ENCODE measurements around the gene TOE1. TPM values are rescaled to one million over a fixed set of nuclear protein-coding genes. Genes with fewer than 3 reads are reported as not detected.

TOE1 gene
- total and polyA plus RNA-seq, 9 of the 15 experiments (the other 6 are each of a cell fraction or from before 2014, with no cell fraction given), result 32.1 to 85.7 (median 38.0) TPM

DNA sequence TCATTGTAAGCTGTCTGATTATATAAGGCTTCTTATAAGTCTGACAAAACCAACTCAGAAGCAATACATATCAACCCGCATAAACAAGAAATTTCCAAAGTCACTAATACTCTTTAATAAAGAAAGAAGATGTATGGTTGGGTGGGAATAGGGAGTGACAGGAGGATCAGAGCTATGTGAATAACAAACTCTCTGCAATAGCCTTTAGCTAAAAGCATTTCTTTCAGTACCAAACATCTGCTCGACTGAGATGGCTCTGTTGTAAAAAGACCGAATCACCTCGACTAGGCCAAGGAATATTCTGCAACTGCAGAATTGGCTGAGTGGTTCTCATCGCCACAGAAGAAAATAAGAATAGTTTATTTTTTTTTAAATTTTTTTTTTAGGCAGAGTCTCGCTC is 39.6 kb downstream of the TOE1 start:
- ATAC-seq (no peak), DNase-seq (ENCODE audit: extremely low read depth in 1 of 4, low spot score in 3 of 4) (no peak), FAIRE-seq (no peak)
- Histone ChIP-seq H3K4me2 (ENCODE audit: insufficient read depth, low read length) (no peak overlapping the region), H3K4me1 (replicated peaks in 1 of 2; ENCODE audit: control insufficient read depth in 2 of 2, insufficient read depth in 2 of 2, low read length in 2 of 2) (no peaks in the 10 kb centered on the region), H3K4me3 (no peak overlapping the region), H3K36me3 (ENCODE audit: control insufficient read depth, insufficient read depth, low read length) (no peaks in the 10 kb centered on the region), H3K9me1 (ENCODE audit: control insufficient read depth, insufficient read depth, low read length) (no peaks in the 10 kb centered on the region), H4K20me1 (replicated peaks; ENCODE audit: control insufficient read depth, insufficient read depth, low read length) (no peaks in the 10 kb centered on the region), H3K79me2 (ENCODE audit: control insufficient read depth, insufficient read depth, low read length) (no peaks in the 10 kb centered on the region), H3K9ac (ENCODE audit: insufficient read depth in 1 of 2, low read depth in 2 of 2, low read length in 2 of 2) (no peak overlapping the region), H3K27me3 (ENCODE audit: control insufficient read depth in 2 of 2, insufficient read depth in 2 of 2, low read length in 2 of 2) (no peaks in the 10 kb centered on the region; a peak in 1 of 5 replicates), H3K27ac (ENCODE audit: extremely low read depth, low read depth, low read length) (no peak overlapping the region), H3K9me3 (replicated peaks; ENCODE audit: control insufficient read depth, insufficient read depth, low read depth, low read length) (no peaks in the 10 kb centered on the region), H2AFZ (ENCODE audit: low read depth, low read length) (no peak overlapping the region)
- POLR2A ChIA-PET, result interaction anchor here (1.3 to 1.8 kb wide), 3 partner anchors 39 to 367 kb away, joined by 3 to 5 read pairs (median 5); partner anchors contain the start of genes MUTYH, PRDX1, TOE1 and UROD
- WGBS (ENCODE audit: insufficient coverage, low coverage, missing lambda C conversion rate), result 19% methylated on average over 6 of the region's 6 CpGs
- CTCF ChIA-PET (ENCODE audit: low intra/inter-chr PET ratio), result no interaction called here
- in situ Hi-C loops (cut with MboI) (no loop called here), intact Hi-C loops (cut with micrococcal nuclease) (no loop called here)
- no TSS peak for BruUV-seq (replicated peaks)
- TF ChIP-seq, protein P1, sequence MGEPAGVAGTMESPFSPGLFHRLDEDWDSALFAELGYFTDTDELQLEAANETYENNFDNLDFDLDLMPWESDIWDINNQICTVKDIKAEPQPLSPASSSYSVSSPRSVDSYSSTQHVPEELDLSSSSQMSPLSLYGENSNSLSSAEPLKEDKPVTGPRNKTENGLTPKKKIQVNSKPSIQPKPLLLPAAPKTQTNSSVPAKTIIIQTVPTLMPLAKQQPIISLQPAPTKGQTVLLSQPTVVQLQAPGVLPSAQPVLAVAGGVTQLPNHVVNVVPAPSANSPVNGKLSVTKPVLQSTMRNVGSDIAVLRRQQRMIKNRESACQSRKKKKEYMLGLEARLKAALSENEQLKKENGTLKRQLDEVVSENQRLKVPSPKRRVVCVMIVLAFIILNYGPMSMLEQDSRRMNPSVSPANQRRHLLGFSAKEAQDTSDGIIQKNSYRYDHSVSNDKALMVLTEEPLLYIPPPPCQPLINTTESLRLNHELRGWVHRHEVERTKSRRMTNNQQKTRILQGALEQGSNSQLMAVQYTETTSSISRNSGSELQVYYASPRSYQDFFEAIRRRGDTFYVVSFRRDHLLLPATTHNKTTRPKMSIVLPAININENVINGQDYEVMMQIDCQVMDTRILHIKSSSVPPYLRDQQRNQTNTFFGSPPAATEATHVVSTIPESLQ (CRISPR knock-in tag; IDR thresholded peaks at IDR 0.05), result no peak
- no peak for TF ChIP-seq POLR2G (IDR thresholded peaks at IDR 0.05; ENCODE audit: low read depth, low read length)
- no peak for TF ChIP-seq SRF (CRISPR knock-in tag; IDR thresholded peaks at IDR 0.05)
- TF ChIP-seq KAT7 (CRISPR knock-in tag; IDR thresholded peaks at IDR 0.05; ENCODE audit: borderline replicate concordance), result no peak
- TF ChIP-seq, protein P2, sequence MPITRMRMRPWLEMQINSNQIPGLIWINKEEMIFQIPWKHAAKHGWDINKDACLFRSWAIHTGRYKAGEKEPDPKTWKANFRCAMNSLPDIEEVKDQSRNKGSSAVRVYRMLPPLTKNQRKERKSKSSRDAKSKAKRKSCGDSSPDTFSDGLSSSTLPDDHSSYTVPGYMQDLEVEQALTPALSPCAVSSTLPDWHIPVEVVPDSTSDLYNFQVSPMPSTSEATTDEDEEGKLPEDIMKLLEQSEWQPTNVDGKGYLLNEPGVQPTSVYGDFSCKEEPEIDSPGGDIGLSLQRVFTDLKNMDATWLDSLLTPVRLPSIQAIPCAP (CRISPR knock-in tag; IDR thresholded peaks at IDR 0.05; ENCODE audit: borderline replicate concordance), result no peak
- TF ChIP-seq DMBX1 (CRISPR knock-in tag; IDR thresholded peaks at IDR 0.05; ENCODE audit: borderline replicate concordance), result no peak
- TF ChIP-seq ZNF282 (CRISPR knock-in tag; IDR thresholded peaks at IDR 0.05), result no peak
- no peak for TF ChIP-seq HIVEP1 (CRISPR knock-in tag; IDR thresholded peaks at IDR 0.05)
- no peak for TF ChIP-seq SIN3B (IDR thresholded peaks at IDR 0.05; ENCODE audit: low read depth)
- TF ChIP-seq, protein P3, sequence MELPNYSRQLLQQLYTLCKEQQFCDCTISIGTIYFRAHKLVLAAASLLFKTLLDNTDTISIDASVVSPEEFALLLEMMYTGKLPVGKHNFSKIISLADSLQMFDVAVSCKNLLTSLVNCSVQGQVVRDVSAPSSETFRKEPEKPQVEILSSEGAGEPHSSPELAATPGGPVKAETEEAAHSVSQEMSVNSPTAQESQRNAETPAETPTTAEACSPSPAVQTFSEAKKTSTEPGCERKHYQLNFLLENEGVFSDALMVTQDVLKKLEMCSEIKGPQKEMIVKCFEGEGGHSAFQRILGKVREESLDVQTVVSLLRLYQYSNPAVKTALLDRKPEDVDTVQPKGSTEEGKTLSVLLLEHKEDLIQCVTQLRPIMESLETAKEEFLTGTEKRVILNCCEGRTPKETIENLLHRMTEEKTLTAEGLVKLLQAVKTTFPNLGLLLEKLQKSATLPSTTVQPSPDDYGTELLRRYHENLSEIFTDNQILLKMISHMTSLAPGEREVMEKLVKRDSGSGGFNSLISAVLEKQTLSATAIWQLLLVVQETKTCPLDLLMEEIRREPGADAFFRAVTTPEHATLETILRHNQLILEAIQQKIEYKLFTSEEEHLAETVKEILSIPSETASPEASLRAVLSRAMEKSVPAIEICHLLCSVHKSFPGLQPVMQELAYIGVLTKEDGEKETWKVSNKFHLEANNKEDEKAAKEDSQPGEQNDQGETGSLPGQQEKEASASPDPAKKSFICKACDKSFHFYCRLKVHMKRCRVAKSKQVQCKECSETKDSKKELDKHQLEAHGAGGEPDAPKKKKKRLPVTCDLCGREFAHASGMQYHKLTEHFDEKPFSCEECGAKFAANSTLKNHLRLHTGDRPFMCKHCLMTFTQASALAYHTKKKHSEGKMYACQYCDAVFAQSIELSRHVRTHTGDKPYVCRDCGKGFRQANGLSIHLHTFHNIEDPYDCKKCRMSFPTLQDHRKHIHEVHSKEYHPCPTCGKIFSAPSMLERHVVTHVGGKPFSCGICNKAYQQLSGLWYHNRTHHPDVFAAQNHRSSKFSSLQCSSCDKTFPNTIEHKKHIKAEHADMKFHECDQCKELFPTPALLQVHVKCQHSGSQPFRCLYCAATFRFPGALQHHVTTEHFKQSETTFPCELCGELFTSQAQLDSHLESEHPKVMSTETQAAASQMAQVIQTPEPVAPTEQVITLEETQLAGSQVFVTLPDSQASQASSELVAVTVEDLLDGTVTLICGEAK (IDR thresholded peaks at IDR 0.05), result no peak
- TF ChIP-seq, protein P3 (CRISPR knock-in tag; IDR thresholded peaks at IDR 0.05), result no peak

Data from K562 (cell line).